Cardiac septum (tissue), 1 donor: Measurements from ENCODE around the gene XKR8. TPM values are rescaled to one million over a fixed set of nuclear protein-coding genes. Genes with fewer than 3 reads are reported as not detected.
"Not testable (repeated sequence)": the region's sequence is repeated elsewhere in the genome, so short reads cannot be mapped to it uniquely, and the experiment has no call there.

Experiments
- DNase-seq: peaks from one replicate; pipeline ENCODE4 v3.0.0-alpha.2; 2020; ENCODE audit warnings: low spot score
- intact Hi-C: fragments of 100-400 bp; cut with DNase I; formaldehyde crosslinking; loops from one replicate; pipeline ENCODE4 v1.14.0; 2022
- total RNA-seq: library from RNA; stranded (reverse); fragmentation: NEBNext Ultra II Directional; extraction: Animal tissue kit (Norgen Biotek cat#: 25700); gene quantifications from one replicate; pipeline ENCODE4 v1.2.1, GENCODE V29; 2021
- donor health status: DM: no; HTN: no; CAD: no.

Gene XKR8
- total RNA-seq, 1 donor from 2014 or later: 3.0 TPM

DNA sequence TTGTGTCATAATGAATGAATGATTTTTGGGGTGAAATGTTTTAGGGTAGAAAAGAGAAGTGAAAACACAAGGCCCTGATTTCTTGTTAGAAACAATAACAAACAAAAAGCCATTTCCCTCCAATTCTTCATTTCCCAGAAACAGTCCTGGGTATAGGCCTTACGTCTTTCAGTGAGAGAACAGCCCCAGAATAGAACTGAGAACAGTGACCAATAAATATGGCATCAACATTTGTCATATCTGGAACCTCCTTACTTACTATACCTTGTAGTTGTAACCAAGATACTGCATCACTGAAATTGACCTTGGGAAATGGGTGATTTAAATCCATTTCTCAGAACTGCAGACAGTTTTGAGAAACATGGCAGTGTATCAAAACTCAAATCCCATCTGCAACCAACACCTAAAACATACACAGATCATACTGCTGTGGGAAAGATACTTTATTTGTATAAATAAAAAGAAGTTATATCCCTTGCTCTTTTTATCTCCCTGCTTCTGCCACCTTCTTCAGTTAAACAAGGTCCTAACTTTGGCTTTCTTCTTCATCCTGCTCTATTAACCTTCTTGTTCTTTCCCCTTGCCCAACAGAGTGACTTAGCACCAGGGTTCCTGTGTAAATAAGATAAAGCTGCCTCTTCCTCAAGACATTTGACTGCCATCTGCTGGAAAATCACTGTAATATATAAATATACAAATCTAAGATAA lies 19.5 kb downstream of the XKR8 start:
- DNase-seq: no peak
- intact Hi-C loops: loop anchor here (5.0 kb wide), 1 partner anchor 122 kb away; no protein-coding TSS in a partner anchor

DNA sequence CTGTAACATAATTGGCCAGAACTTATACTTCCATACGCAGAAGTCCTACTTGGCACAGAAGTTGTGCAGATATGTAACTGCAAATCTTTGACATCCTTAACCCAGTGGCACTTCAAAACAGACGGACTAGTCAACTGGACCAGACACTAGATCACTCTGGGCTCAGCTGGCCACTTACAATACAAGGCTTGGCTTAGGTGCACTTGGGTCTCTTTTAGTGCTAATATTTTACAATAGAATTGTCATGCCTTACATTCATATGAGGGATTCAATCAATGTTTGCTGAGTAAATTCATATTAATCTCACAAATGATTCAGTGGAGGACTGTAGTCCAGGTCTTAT lies 20.1 kb downstream of the XKR8 start:
- no peak for DNase-seq
- intact Hi-C loops: loop anchor here (5.0 kb wide), 1 partner anchor 123 kb away; no protein-coding TSS in a partner anchor

DNA sequence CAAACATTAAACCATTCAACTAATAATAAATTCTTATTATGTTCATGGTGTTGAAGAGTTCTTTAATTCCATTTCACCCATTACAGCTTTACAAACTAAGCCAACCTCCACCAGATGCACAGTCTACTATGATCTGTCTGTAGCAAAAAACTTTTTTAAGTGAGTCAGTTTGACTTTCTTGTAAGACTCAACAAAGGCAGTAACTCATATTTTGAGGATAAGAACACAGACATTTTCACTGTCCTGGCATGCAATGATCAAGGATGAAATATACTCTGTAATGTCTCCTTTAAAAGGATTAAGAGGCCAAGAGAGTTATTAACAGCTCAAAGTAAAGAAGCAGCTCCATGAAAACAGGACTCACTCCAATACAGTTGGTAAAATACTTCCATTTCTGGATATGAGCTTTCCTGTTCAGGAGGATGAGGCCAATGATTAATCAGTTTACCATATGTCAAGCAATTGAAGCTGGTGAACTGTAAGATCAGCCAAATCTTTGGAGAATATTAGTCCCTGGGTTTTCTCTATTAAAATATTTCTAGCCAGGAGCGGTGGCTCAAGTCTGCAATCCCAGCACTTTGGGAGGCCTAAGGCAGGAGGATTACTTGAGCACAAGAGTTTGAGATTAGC lies 20.6 kb downstream of the XKR8 start:
- no peak for DNase-seq

DNA sequence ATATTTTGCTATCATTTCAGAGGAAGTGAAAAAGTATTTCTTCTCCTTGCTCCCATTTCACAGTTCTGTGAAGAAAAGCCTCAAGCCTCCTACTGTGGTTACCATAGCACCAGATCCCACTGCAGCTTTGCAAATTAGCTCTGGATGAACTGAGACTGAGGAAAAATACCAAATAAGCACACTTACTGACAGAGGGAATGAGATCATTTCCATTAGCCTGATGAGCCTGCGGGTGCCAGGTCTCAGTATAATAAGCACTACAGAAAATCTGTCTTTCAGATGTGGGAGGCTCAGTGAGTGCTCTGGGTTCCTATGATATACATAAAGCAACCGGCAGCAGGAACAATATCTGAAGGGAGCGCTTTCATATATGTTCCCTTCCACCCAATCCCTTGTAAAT lies 21.4 kb downstream of the XKR8 start:
- no peak for DNase-seq
- intact Hi-C loops: no loop called here

More for the DNA sequence above, 20.6 kb downstream of the XKR8 start:
- intact Hi-C loops: no loop called here

DNA sequence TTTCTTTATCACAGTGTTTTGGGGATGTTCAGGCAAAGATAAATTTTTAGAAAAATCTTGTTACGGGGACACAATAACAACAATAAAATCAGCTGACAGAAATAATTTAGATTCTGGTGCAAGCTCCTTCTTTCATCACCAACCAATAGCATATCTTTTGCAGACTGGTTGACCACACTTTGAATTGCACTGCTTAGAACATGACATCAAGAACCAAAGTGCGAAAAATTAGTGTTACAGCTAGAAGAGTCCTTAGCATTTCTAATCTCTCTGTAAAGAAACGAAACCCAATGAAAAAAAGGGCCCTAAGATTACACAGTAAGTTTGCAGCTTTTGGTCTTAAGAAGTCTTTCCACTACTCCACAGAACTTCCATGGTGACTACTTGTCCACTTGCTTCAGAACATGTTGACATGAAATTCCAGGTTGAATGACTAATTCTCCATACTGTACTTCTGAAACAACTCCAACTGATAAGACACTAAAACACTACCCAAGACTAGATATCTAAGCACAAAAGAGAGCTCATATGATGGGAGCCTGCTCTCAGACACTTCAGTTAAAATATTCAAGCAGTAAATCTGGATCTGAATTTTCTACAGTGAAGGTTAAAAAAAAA lies 31.3 kb downstream of the XKR8 start:
- intact Hi-C loops: no loop called here
- DNase-seq: no peak

DNA sequence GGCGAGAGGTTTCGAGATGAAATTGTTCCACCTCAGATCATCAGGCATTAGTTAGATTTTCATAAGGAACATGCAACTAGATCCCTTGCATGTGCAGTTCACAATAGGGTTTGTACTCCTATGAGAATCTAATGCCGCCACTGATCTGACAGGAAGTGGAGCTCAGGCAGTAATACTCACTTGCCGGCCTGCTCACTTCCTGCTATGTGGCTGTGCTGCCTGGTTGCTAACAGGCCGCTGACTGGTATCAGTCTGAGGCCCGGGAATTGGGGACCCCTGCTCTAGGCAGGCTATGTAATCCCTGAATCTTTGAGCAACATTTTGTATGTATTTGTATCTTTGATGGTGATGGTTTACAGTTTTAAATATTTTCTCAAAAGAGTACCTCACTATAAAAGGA lies 32.5 kb downstream of the XKR8 start:
- intact Hi-C loops: no loop called here
- peak; percentile 80 for DNase-seq

DNA sequence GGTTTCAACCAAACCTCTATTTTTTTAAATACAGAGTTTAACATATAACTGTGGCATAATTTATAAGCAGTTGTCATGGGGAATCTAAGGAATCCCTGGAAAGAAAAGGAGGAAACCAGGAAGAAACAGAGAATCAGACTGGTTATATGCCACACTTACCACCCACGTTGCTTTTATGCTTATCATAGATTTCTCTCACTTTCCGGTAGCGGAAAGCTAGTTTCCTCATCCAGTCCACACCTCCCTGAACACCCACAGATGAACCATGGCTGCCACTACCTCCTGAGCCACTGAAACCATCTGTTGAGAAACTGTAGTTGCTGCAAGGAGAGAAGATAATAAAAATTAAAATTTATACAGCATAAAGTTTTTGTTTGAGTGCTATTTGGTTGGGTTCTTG lies 33.5 kb downstream of the XKR8 start:
- intact Hi-C loops: no loop called here
- no peak for DNase-seq

DNA sequence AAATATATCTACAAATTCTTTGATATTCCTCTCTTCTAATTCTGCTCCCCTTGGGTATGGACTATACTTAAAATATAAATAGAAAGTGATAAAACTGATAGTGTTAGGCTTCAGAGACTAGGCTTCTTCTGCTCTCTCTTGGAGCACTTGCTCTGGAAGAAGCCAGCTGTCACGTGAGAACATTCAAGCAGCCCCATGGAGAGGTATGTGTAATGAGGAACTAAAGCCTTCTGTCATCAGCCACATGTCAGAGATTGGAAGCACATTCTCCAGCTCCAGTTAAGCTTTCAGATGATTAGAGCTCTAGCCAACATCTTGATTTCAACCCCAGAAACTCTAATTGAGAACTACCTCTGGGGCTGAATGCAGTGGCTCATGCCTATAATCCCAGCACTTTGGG lies 34.3 kb downstream of the XKR8 start:
- intact Hi-C loops: no loop called here
- DNase-seq: no peak

DNA sequence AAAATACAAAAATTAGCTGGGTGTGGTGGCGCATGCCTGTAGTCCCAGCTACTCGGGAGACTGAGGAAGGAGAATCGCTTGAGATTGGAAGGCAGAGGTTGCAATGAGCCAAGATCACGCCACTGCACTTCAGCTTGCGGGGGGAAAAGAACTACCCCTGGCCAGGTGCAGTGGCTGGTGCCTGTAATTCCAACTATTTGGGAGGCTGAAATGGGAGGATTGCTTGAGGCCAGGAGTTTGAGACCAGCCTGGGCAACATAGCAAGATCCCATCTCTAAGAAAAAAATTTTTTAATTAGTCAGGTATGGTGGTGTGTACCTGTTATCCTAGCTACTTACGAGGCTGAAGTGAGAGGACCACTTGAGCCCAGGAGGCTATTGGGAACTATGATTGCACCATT lies 34.8 kb downstream of the XKR8 start:
- intact Hi-C loops, DNase-seq: not testable (repeated sequence)

DNA sequence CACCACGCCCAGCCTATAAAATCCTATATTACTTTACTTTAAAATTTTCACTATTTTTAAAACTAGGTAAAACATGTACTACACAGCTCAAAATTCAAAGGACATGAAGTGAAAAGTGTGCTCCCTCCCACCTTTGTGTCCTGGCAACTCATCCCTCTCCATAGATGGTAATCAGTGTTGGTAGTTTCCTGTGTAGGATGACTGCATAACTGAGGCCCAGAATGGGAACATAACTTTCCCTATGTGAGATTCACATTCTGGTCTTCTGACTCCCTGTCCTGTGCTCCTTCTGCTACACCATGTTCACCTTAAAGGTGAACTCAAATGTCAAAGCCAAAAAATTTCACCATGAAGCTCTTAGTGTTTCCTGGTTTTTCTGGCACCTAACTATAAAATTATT lies 39.3 kb downstream of the XKR8 start:
- no peak for DNase-seq
- intact Hi-C loops: no loop called here

DNA sequence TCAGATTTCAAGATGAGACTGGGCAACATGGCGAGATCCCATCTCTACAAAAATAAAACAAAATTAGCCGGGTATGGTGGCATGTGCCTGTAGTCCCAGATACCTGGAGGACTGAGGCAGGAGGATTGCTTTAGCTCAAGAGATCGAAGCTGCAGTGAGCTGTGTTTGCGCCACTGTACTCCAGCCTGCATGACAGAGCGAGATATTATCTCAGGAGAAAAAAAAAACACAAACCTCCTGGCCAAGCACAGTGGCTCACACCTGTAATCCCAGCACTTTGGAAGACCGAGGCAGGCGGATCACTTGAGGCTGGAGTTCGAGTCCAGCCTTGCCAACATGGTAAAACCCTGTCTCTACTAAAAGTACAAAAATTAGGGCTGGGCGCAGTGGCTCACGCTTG lies 42.8 kb downstream of the XKR8 start:
- intact Hi-C loops: loop anchor here (5.0 kb wide), 1 partner anchor 50 kb away; no protein-coding TSS in a partner anchor
- no peak for DNase-seq

DNA sequence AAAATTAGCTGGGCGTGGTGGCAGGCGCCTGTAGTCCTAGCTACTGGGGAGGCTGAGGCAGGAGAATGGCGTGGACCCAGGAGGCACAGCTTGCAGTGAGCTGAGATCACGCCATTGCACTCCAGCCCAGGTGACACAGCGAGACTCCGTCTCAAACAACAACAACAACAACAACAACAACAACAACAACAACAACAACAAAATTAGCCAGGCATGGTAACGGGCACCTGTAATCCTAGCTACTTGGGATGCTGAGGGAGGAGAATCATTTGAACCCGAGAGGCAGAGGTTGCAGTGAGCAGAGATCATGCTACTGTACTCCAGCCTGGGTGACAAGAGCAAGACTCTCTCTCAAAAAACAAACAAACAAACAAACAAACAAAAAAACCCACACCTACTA lies 43.3 kb downstream of the XKR8 start:
- not testable (repeated sequence) for DNase-seq
- intact Hi-C loops: loop anchor here (5.0 kb wide), 1 partner anchor 49 kb away; no protein-coding TSS in a partner anchor

DNA sequence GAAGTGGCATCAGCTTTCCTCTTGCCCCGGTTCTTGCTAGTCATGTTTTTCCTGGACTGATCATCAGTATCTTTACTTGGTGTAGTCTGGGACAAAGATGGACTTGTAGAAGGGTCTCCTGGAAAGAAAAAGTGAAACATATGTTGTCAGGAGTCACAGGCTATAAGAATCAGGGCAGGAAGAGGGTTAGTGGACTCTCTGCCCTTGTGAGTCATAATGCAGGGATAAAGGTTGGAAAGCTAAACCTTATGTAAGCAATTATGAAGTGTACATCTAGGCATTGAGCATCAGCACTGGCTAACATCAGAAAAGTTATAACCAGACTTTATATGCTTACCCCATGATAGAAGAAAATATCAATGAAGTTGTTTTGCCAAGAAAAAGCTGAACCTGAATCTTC lies 51.2 kb downstream of the XKR8 start:
- intact Hi-C loops: no loop called here

More for the DNA sequence above, 51.2 kb downstream of the XKR8 start:
- DNase-seq: no peak

Other genes starting within 250 kb of the XKR8 start
- 11.5 TPM for gene FAM76A, start 234.0 kb upstream of the XKR8 start, total RNA-seq
- gene STX12, start 186.8 kb upstream of the XKR8 start, total RNA-seq: 27.4 TPM
- 23.8 TPM for gene PPP1R8, start 129.2 kb upstream of the XKR8 start, total RNA-seq
- 3.6 TPM for gene THEMIS2, start 87.4 kb upstream of the XKR8 start, total RNA-seq
- gene RPA2, start 45.4 kb upstream of the XKR8 start, total RNA-seq: 13.2 TPM
- gene SMPDL3B, start 25.0 kb upstream of the XKR8 start, total RNA-seq: not detected
- 15.9 TPM for gene EYA3, start 128.6 kb downstream of the XKR8 start, total RNA-seq
- gene PTAFR, start 216.7 kb downstream of the XKR8 start, total RNA-seq: 2.2 TPM